Stromal cell of bone marrow (primary cell): ENCODE measurements around the gene LTA.

Source experiments
- DNase-seq: peaks from one replicate; pipeline ENCODE4 v3.0.0-alpha.2; 2012; ENCODE audit warnings: low read depth

Gene LTA, protein sequence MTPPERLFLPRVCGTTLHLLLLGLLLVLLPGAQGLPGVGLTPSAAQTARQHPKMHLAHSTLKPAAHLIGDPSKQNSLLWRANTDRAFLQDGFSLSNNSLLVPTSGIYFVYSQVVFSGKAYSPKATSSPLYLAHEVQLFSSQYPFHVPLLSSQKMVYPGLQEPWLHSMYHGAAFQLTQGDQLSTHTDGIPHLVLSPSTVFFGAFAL

GRCh38 chr6:31572041-31572911 is at the start of gene LTA:
TSS of gene LTA (plus strand) at chr6:31572289. CDS start at chr6:31572743, 454 bp downstream.
- no peak for DNase-seq

- DNase-seq: no peak
These were observed 46.5 kb upstream of the LTA start for GRCh38 chr6:31525553-31525931.

DNA sequence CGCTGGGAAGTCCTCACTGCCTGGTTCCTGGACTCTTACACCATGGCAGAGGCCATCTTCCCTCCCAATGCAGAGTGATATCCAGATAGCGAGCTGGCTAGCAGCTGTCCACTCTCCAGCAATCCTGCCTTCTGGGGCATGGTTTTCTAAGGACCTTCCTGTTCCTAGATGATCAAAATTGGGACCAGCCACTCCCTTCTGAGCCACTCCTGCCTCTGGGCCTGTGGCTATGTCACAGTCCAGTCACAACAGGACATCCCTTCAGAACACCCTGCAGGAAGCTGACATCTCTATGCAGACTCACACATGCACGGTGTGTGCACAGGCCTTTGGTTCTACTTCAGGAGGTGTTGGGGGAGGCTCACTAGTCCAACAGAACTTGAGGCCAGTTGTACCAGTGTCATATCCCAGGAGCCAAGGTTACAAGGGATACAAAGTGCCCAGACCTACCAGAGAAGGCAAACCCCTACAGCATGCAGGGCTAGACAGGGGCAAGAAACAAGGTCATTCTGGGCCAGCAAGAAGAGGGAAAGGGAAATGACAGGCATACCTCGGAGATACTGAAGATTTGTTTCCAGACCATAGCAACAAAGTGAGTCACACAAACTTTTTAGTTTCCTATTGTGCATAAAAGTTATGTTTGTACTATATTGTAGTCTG is 46.0 kb upstream of the LTA start:
- DNase-seq: no peak

GRCh38 chr6:31528307-31528777 is 43.7 kb upstream of the LTA start:
- DNase-seq: no peak

GRCh38 chr6:31528821-31529328 is 43.2 kb upstream of the LTA start, which contains the start of gene MCCD1:
TSS of gene MCCD1 (plus strand) at chr6:31528962. CDS start at chr6:31529015, 53 bp downstream.
- no peak for DNase-seq

DNA sequence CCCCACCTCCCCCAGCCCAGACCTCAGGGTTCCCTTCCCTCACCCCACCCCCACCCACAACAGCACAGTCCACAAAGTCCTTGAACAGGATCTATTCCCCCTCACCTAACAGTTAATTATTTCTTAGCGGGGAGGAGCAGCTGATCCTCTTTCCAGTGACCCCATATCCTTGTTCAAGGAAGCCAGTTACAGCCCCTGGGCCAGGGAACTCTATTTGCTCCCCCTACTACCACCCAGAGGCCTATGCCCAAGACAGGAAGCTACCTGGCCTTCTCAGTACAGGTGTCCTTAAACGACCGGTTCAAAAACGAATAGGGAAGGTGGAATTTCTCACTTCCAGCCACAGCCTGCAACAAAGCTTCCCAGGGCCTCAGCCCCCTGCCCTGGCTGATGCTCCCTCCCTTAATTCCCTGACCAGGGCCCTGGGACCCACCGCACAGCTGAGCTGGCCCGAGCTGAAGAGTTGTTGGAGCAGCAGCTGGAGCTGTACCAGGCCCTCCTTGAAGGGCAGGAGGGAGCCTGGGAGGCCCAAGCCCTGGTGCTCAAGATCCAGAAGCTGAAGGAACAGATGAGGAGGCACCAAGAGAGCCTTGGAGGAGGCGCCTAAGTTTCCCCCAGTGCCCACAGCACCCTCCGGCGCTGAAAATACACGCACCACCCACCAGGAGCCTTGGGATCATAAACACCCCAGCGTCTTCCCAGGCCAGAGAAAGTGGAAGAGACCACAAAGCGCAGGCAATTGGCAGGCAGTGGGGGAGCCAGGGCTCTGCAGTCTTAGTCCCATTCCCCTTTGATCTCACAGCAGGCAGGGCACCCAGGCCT is 42.5 kb upstream of the LTA start:
- no peak for DNase-seq

DNA sequence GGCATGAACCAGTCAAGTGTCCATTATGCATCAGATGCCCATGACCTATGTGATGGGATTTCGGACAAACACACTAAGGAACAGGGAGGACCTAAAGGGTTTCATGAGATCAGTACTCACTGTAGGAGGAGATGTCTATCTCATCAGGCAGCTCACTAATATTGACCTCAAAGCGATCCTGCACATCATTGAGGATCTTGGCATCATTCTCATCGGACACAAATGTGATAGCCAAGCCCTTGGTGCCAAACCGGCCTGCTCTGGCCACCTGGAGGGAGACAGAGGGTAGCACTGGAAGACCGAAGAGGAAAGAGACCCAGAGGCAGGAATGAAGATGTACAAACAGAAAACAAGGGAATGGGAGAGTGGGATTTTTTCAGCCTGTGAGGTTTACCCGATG is 41.4 kb upstream of the LTA start:
- no peak for DNase-seq

DNA sequence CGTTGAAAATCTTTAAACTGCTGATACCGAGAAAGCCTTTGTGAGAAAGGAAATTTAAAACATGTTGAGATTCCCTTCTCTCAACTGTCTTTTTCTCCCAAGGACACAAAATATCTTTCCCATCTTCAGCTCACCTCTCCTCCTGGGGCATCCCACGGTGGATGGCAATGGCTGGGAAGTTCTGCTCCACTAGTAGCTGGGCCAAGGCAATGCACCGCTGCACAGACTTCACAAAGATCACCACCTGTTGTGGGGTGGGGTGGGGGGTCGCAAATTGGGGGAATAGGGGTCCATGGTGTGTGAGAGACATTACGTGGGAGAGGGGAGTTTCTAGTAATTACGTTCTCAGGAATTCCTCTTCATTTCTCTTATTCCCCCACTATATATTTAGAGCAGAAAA is 40.9 kb upstream of the LTA start:
- DNase-seq: no peak

DNA sequence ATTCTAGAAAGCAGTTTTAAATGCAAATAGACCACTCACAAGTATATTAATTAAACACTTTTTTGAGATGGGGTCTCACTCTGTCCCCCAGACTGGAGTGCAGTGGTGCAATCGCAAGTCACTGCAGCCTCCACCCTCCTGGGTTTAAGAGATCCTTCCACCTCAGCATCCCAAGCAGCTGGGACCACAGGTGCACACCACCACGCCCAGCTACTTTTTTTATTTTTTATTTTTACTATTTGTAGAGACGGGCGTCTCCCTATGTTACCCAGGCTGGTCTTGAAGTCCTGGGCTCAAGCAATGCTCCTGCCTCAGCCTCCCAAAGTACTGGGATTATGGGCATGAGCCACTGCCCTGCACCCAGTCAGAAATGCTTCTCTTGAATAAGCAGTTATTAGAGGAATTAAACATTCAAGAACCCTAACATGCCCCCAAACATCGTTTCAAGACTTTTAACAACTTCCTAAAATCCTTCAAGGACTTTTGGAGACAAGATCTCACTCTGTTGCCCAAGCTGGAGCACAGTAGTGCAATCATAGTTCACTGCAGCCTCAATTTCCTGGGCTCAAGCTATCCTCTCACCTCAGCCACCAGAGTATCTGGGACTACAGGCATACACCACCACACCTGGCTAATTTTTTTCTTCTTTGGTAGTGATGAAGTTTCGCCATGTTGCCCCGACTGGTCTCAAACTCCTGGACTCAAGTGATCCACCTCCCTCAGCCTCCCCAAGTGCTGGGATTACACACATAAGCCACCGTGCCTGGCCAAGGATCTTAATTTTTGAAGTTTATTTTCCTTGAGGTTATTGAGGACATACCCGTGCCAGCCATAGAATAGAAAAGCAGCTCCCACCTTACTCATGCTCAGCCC is 40.1 kb upstream of the LTA start:
- DNase-seq: no peak

DNA sequence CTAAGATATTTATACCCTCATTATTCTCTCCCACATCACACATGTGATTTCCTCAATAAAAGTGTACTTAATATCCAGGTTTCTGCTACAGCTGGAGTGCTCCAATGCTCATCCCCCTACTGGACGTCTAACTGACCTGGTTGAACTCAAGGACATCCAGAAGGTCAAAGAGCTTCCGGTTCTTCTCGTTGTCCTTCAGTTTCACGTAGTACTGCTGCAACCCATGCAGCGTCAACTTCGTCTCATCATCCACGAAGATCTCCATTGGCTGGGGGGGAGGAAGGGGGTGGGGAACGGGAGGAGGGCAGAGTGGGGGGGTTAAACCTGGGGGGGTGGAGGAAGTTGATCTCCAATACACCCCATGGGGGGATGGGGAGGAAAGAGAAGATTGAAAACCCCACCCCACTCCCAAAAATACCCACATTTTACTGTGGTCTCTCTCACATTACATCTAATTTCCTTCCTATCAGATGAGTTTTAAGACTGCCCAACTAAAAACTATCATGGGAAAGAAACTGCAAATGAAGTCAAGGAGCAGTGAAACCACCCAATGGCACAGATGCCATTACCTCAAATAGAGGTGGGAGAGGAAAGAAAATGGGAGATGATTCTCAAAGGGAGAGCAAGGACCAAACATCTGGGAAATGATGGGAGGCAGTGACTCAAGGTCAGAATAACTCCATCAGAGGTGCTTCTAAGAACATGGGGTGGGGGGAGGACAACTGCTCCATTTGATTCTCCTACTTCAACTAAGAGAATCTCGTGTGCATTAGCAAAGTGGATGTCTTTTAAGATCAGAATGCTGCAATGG is 39.2 kb upstream of the LTA start:
- no peak for DNase-seq

- no peak for DNase-seq
These were observed 38.6 kb upstream of the LTA start for GRCh38 chr6:31533455-31533841.

- DNase-seq: no peak
These were observed 38.1 kb upstream of the LTA start for GRCh38 chr6:31534011-31534410.

DNA sequence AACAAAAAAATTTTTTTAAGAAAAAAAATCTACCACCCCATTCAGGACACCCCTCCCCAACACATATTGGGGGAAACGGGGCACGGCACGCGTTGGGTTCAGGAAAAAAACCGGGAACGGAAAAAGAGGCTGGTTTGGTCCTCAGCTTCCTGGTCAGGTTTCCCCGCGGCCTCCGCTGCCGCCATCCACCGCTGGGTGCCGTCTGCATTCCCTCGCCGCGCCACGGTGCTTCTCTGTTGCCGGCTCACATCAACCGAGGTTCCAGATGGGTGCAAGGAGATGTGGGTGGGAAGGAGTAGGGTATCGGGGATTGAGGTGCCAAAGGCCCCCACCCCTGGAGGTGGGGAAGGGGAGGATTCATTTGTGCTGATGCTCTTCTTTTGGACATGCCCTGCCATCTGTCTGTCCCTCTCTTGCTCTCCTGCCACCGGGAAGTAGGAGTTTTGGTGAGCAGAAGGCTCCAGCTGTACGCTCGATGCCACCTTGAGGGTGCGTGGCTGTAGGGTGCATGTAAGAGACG is 37.5 kb upstream of the LTA start:
- DNase-seq: no peak

DNA sequence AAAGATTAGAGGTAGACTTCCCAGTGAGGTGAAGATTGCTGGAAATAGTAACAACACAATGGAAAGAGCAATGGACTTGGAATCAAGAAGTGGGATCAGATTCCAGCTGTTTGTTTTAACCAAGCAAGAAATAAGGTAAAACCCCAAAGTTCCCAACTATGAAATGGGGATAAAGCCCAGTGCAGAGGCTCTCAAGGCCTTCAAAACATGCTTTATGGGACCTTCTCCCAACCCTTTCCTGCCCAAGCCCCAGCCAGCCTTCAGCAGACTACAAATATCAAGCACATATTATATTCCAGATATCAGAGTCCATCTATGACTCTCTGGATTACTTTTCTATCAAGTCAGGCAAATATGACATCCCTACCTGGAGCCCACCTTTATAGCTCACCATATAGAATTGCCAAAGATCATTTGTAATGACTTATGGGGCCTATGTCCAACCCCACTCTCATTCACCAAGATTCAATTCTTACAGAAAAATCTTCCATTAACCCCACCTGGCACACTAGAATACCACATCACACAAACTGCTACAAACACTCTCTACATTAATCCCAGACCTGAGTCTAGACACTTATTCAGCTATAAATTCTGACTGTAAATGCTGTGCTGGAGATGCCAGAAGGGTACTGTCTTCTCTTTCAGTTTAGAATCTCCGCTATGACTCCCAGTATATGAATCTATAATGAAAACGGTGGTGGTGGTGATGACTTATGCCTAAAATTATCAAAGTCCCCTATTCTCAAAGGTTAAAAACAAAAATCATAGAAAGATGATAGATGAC is 36.4 kb upstream of the LTA start:
- no peak for DNase-seq

DNA sequence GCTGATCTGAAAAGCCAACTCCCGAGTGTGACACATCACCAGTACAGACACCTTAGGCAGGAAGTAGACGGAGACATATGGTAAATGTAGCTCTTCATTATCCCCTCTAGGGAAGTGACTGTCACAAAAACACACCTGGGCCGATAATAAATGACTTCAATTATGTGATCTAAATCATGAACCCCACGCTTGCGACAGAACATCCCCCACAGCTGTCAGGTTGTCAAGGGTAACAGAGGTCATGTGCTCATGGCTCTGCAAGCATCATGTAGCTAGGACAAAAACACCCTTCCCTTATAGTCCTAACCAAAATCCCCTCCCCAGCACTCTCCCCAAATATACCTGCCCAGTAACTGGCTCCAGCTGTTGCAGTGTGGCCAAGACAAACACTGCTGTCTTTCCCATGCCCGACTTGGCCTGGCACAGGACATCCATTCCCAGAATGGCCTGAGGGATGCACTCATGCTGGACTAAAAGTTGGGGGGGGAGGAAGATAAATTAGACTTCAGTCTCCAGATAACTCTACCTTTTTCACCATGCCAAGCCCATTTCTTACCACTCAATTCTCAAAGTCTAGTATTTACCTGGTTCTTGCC is 33.2 kb upstream of the LTA start:
- DNase-seq: no peak

DNA sequence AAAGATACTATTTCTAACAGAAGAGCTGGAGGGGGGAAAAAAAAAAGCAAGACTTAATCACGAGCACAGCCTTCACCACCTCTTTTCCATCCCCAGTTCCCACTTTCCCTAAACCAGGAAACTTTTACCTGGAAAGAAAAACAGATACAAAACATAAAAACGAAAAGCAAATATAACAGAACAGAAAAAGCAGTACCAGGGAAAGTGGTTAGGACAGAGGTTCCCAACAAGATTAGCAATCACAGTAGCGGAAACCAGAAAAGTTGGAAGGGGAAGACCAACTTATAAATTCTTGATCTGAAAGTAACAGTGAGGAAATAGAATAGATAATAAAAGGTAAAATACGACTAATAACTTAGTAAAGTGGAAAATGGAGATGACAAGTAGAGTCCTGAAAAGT is 31.4 kb upstream of the LTA start:
- DNase-seq: no peak

DNA sequence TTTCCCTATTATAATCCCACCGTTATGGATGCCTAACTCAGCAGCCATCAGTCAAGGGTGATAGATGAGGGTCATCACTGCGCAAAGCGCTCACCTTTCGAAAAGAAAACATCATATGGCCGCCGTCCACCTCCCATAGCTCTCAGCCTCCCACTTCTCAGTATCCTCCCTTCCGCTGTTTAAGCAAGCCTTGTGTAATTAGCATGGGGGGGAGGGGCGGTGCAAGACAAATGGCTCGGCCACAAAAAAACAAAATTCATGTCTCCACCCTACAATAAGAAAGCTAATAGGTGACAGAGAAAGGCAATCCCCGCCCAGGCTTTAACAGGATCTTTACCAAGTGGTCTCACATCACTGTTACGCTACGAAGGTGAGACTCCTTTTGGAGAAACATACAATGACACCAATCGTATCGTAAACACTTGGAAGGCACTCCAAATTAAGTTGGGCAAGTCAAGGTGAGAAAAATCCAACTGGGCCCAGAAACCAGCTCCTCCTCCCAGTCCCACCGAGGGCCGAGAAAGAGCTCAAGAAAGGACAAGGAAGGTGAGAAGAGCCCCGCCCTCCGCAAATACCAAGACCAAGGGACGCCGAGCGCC is 30.9 kb upstream of the LTA start:
- DNase-seq: no peak
